SK-N-MC (cell line): ENCODE measurements around the gene DLG2.

Experiments used
- EZH2 ChIP-seq: fragments of 200-600 bp; sonication (generic); IDR thresholded peaks from one replicate; pipeline ENCODE4 v1.6.1; 2017; ENCODE audit warnings: antibody characterized with exemption
- FOXP2 ChIP-seq: optimal IDR thresholded peaks from 2 replicates; pipeline ENCODE3; 2011; ENCODE audit warnings: mild to moderate bottlenecking, moderate library complexity; ENCODE audit not compliant: insufficient read depth; ENCODE audit errors: extremely low read length, control extremely low read depth
- POLR2AphosphoS5 ChIP-seq: IDR thresholded peaks from 2 replicates; pipeline ENCODE4 v1.6.1; 2012; ENCODE audit warnings: mild to moderate bottlenecking, low read depth, low read length, borderline replicate concordance

GRCh38 chr11:83674102-83674896 lies 1952.8 kb downstream of the DLG2 start:
- no peak for TF ChIP-seq EZH2
- TF ChIP-seq POLR2AphosphoS5: no peak
- no peak for TF ChIP-seq FOXP2
